ENCODE measurements around the gene AMPD3.
A peak's percentile ranks its signal among the peaks of the same experiment; 100 is the strongest.
"Not testable (repeated sequence)": the region's sequence is repeated elsewhere in the genome, so short reads cannot be mapped to it uniquely, and the experiment has no call there.

Gene AMPD3

DNA sequence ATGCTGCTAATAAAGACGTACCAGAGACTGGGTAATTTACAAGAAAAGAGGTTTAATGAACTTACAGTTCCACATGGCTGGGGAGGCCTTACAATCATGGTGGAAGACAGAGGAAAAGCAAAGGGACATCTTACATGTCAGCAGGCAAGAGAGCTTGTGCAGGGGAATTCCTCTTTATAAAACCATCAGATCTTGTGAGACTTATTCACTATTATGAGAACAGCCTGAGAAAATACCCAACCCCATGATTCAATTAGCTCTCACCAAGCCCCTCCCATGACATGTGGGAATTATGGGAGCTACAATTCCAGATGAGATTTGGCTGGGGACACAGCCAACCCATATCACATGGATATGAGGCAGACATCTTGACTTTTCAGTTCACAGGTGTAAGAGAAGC lies 18.4 kb upstream of the AMPD3 start:
- DNase-seq (ENCODE audit: low read depth in 4 of 4, low spot score in 1 of 4), result not testable (repeated sequence)

DNA sequence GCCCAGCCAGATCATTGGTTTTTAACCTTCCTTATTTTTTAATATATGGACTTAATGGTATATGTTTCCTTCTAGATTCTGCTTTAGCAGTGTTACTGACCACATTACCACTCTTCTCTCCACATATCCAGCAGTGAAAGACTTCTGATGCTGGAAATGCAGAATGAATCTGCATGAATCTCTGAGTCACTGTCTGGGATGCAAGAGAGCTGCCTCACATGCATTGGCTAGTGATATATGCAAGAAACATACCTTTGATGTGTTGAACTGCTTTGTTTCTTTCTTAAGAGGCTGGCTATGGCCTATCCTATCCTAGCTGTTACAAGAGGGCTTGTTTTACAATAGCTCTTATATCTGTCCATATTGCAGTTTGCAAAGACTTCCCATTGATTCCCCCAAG lies 16.6 kb upstream of the AMPD3 start:
- no peak for DNase-seq (ENCODE audit: low read depth in 4 of 4, low spot score in 1 of 4)

DNA sequence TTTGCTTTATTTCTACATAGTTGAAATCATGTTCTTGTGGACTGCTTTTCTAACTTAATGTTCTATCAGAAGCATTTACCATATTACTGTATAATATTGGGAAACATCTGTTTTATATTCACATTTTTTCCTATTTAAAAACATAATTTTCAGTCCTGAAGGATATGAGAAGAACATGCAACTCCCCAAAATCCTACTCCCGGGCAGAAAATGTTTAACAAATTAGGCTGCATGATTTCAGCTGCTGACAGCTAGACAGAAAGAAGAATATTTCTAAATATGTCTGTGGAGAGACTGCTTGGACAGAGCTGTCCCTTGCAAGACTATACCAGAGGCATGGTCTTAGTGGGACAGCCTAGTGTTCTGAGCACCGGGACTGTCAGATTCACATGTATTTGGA lies 15.7 kb upstream of the AMPD3 start:
- no peak for DNase-seq (ENCODE audit: low read depth in 4 of 4, low spot score in 1 of 4)

DNA sequence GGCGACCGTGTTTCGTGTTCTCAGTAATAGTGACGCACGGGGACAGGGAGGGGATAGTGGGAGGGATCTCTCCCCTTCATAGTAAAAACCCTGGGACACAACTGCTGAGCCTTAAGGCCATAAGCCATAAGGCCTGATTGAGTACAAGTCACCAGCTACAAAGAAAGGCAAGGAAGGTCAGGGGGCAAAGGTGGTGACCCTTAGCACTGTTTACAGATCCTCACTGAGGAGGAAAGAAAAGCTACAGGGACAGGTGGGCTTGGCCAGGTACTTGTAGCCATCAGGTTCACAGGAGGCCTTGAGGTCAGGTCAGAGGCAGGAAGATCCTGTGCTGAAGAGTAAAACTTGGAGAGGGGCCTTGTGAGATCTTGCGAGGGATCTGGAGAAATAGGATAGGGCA lies 15.1 kb upstream of the AMPD3 start:
- DNase-seq (ENCODE audit: low read depth in 4 of 4, low spot score in 1 of 4), result no peak

DNA sequence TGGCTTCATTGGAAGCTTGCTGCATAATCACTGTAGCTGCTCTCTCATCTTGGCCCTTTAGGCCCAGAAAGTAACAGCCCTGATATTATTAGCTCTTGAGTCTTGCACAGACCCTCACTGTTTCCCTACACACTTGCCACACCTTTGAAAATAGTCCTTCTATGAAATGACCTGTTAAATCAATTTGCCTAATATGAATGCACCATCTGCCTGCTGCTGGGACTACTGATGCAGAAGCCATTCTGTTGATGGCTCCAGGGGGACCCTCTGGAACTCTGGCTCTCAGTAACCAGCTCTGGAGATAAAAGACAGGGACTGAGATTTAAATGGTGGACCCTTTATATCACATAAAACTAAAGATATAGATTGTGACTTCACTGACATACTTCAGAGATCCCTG lies 14.7 kb upstream of the AMPD3 start:
- no peak for DNase-seq (ENCODE audit: low read depth in 4 of 4, low spot score in 1 of 4)

DNA sequence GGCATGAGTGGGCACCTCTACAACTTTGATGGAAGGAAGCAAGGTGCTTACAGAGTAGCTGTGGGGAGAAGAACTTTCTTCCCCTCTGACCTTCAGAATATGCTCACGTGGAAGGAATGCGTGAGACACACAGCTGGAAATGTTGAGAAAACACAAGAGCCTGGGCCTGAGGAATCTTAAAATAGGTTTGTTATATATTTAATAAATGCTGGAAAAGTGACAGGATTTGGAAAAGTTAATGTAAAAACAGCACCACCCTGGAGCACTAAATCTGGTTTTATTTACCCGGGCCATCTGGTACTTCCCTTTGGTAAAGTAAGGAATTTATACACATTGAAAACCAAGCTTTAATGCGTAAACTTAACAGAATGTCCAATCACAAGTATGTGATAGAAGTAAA lies 14.0 kb upstream of the AMPD3 start:
- DNase-seq (ENCODE audit: low read depth in 4 of 4, low spot score in 1 of 4), result no peak

DNA sequence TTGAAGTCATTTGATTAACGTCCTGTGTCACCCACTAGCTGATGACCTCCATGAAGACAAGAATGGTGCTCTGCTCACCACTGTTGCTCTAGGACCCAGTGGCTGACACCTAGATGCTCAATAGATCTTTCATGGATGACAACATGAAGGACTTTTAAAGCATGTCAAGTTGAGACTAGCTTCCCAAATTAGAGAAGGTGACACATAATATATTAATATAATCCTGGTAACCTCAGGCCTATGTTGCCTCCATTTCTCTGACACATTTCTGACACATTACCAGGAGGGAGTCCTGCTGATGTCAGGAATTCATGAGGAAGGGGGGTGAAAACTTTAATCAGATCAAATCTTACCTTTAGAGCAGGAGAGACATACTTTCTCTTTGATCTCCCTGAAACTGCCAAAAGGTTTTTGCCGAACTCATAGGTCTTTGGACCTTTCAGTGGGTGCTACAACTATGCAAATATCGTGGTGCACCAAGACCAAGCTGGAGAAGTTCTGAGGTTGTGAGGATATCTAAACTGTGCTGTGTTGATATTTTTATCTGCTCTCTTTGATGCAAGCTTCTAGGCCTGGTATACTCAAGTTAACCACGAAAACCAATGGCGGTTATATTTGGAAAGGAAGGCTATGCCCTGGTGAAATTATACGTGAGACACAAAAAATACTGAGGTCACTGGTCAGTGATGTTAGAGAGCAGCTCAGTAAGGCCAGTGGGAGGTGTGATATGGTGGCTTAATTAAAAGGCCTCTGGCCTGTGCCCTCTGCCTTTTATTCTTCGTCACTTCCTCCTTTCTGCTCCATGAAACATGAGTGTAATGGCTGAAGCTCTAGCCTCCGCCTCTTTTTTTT lies 13.2 kb upstream of the AMPD3 start:
- no peak for DNase-seq (ENCODE audit: low read depth in 4 of 4, low spot score in 1 of 4)

DNA sequence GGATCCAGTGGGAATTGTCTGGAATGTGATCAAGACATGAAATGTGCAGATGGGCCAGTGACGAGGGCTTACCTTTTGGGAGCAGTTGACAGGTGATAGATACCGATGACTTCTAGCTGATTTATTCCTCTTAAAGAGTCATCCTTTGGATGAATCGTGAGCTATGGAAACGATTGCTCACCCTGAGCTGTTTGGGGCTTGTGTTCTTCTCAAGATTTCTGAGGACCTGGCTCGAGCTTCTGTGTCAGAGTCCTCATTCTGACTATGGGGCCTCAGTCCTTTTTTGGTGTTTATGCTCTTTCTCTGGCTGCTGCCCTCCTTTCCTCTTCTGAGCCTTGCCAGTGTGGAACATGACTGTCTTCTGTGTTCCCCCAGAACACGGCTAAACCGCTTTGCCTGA lies 11.9 kb upstream of the AMPD3 start:
- DNase-seq (ENCODE audit: low read depth in 4 of 4, low spot score in 1 of 4), result no peak

DNA sequence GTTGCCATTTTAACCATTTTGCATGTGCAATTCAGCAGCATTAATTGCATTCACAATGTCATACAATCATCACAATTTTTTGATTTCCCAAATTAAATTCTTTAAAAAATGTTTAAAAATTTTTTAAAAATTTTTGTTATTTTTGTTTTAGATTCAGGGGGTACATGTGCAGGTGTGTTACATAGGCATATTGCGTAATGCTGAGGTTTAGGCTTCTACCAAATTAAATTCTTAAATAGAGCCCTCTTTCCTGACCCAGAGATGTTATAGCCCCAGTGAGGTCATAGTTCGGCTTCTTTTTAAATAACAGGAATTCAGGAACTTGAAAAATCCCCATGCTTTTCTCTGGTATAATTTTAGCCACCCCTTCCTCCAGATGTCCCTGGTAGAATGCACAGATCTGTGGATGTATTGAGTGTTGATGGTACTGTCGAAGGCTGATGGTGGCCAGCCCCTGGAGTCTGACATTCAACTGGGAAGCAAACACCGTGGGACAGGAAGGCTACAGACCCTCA lies 11.3 kb upstream of the AMPD3 start:
- DNase-seq (ENCODE audit: low read depth in 4 of 4, low spot score in 1 of 4), result no peak

DNA sequence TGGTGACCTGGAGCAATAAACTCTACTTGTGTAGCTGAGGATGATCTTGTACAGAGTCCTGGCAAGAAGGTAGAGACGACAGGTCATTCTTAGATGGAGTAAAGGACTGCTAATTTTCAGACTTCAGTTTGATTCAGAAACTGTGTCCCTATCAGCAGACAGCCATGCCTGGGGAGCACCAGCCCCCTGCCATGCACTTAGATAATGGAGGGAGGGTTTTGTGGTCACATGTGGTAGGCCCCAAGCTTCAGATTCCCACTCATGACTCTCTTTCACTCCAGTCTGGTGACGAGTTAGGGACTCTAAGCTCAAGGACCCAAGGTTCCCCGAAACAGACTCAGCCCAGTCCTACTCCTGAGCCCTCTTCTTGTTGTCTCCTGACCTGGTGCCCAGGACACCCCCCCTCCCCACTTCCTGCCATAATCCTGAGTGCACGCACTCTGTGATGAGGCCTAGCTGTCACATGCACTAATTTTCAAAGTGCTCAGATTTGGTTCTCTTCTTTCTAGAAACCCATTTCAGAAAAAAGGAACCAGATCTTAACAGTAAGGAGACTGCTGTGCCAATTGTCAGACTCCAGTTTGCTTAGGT lies 10.2 kb upstream of the AMPD3 start:
- DNase-seq (ENCODE audit: low read depth in 4 of 4, low spot score in 1 of 4), result no peak

DNA sequence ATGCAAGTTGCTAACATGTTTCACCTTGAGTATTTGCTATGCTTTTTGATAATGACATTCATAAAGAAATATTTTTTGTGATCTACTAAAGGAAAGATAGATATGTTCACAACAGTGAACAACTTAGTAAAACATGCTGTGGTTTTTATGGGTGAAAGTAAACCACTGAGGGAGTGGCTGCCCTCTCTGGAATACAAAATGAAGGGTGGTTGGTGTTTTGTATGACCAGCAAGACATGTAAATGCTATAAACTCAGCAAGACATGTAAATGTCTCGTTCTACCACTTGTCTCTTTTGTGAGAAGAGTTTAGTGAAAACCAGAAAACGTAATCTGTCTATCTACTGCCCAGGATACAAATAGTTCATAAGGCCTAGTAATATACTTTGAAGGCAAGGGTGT lies 7.6 kb upstream of the AMPD3 start:
- no peak for DNase-seq (ENCODE audit: low read depth in 4 of 4, low spot score in 1 of 4)

DNA sequence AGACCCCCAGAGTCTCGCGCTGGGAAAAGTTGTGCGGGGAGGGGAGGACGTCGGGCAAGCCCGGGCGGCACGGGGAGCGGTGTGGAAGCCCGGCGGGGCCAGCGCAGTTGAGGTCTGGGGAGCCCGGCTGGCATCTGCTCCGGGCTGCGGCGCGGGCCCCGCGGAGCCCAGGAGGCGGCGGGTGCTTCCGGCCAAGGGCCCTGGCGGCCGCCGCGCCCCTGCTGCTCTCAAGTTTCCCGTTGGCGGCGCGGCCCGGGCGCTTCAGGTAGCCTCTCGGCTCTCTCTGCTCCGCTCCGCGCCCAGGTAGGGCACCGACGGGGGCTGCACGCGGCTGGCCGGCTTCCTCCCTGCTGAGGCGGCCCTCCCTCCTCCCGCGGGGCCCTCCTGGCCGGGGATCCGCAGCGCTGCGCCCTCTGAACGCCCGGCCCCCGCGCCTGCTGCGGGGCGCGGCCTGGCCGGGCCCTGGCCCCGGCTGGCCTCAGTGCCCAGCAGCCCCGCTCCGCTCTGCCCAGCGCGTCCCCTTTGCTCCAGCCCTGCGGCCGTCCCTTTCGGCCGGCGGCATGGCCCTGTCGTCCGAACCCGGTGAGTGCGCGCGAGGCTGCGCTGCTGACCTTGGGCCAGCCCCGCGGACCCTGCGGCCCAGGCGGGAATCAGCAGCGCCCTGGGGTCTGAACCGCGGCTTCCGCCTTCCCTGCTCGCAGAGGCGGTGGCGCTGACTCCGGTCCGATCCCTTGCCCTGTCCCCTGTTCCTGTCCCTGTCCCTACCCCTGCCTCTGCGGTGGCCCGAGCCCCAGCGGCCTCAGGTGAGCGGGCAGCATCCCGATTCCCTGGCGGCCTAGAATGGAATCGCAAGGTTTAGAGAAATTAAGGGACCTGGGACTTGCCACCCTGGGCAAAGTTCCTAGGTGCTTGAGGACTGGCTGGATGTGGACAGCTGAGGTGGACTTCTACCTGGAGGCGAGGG lies 4.3 kb upstream of the AMPD3 start:
- peak in 1 of 4 experiments; percentile 24 for DNase-seq (ENCODE audit: low read depth in 4 of 4, low spot score in 1 of 4)

DNA sequence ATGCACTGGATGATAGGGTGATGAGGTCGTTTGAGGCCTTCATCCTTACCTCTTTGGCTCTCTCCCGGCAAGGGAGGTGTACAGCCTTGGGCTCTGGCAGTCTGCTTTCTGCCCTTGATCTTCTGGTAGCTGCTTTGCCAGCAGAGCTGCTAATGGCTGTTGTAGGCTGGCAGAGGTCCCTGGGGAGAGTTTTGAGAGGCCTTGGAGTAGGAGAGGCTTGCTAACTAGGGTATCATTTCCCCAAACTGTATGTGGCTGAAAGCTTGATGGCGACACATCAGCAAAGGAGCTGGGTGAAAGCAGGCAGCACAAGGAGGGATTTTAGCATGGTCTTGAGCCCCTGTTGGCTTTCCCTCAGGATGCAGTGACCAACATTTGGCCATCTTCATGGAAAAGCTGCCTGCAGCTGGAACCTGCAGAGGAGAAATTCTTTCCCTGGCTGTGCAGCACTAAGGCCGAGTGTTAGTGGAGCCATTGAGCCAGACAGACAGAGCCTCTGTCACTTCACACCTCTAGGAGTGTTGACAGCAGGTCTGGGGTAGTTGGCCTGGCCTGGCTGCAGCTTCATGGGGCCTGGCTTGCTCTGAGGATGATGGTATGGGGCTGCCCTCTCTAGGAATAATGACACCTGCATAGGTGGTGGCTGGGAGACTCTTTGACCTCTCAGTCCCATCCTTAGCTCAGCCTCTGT lies 3.5 kb upstream of the AMPD3 start:
- no peak for DNase-seq (ENCODE audit: low read depth in 4 of 4, low spot score in 1 of 4)

DNA sequence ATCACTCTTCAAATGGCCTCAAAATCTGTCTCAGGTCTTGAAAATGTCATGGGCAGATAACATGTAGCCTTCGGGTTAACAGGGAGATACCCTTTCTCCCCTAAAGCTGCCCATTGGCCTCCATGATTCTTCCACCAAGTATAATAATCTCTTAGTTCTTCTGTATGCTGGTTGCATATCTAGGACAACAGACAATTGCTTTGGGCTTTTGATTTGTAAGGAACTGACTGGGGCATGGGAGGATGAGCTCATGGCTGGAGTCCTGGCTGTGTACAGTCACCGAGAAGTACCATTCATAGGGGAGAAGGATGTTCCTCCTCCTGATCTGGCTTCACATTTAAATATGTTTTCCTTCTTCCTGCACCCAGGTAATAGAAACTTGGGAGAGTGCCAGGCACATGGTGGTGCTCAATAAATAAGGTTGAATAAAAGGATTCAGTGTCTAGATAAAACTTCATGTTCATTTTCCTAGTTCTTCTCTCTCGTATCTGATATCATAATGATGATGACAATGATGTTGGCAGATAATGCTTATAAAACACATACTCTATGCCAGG lies 2.8 kb upstream of the AMPD3 start:
- DNase-seq (ENCODE audit: low read depth in 4 of 4, low spot score in 1 of 4), result no peak

DNA sequence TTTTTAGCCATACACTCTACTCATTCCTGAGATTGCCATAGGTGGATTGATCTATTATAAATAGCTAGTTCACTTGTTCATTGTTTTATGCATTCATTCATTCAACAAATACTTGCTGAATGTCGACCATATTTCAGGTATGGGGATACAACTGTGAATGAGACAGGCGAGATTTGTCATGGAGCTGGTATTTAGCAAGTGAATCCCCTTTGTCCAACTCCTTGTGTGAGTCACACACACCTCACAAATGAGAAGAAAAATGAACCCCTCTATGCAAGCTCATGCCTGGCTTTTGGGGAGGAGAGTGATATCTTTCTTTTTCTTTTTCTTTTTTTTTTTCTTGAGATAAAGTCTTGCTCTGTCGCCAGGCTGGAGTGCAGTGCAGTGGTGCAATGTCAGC lies 1.8 kb upstream of the AMPD3 start:
- DNase-seq (ENCODE audit: low read depth in 4 of 4, low spot score in 1 of 4), result no peak

DNA sequence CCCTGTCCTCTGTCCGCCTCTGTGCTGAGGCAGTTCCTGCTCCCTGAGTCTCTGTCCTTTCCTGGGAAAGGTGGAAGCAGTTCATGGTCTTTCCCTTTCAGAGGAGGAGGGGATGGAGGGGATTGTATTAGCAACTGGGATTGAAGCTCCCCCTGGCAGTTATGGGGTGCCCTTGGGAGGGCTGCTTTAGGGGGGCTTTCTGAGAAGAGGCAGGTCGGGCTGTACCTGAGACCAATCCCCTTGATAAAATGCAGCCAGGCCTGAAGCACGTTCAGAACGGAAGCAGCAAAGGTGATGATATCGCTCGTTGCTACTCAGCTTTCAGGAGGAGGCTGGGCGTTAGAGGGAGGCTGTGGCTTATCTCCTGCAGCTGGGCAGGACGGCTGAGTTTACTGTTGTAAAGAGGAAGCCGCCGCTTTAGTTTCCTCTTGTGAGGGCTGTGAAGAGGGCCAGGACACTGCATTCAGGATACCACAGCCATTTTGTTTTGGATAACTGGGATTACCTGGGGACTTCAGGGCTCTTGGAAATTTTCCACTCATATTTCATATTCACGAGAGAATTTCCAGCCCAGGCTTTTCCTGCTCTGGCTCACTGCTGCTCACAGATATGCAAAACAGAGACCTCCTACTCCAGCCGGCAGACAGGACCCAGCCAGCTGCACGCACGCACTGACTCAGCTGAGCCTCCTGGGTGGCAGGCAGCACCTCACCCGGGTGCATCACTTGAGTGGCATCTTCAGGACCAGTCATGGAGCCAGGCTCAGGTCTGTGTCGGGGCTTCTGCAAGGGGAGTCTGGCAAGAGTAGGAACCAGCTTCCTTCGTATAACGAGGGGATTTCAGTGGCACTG lies 798 bp downstream of the AMPD3 start:
- peak in 3 of 4 experiments; percentile 56 to 74 (median 70) for DNase-seq (ENCODE audit: low read depth in 4 of 4, low spot score in 1 of 4)

DNA sequence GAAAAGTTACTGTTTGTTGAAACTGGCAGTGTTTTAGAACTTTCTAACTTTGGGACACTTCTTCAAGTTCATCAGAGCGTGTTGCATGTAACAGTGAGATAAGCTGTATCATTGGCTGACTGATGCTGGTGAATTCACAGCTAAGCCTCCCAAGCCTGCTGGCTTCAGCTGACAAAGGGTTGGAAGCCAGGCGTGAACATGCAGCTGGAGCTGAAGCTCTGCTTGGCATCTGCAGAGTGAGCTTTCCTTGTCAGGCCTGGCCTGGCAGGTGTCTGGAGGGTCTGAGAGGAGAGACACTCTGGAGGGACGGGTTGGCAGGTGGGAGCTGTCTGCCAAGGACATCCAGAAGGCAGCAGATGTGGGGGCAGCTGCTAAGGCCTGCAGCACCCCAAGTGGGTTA lies 1.5 kb downstream of the AMPD3 start:
- no peak for DNase-seq (ENCODE audit: low read depth in 4 of 4, low spot score in 1 of 4)

DNA sequence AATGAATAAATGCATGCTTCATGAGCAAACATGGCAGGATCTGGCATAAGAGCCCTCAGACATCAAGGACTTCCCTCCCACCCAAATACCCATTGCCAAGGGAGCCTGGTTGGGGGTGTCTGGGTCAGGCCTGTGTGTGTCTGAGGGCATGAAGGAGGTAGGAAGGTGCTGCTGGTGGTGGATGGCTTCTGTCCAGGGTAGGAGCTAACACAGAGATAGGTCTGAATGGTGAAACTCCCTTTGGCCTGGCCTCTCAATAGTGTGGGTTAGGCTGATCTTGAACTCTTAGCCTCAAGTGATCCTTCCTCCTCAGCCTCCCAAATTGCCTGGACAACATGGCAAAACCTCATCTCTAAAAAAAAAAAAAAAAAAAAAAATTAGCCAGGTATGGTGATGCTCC lies 2.8 kb downstream of the AMPD3 start:
- DNase-seq (ENCODE audit: low read depth in 4 of 4, low spot score in 1 of 4), result no peak

DNA sequence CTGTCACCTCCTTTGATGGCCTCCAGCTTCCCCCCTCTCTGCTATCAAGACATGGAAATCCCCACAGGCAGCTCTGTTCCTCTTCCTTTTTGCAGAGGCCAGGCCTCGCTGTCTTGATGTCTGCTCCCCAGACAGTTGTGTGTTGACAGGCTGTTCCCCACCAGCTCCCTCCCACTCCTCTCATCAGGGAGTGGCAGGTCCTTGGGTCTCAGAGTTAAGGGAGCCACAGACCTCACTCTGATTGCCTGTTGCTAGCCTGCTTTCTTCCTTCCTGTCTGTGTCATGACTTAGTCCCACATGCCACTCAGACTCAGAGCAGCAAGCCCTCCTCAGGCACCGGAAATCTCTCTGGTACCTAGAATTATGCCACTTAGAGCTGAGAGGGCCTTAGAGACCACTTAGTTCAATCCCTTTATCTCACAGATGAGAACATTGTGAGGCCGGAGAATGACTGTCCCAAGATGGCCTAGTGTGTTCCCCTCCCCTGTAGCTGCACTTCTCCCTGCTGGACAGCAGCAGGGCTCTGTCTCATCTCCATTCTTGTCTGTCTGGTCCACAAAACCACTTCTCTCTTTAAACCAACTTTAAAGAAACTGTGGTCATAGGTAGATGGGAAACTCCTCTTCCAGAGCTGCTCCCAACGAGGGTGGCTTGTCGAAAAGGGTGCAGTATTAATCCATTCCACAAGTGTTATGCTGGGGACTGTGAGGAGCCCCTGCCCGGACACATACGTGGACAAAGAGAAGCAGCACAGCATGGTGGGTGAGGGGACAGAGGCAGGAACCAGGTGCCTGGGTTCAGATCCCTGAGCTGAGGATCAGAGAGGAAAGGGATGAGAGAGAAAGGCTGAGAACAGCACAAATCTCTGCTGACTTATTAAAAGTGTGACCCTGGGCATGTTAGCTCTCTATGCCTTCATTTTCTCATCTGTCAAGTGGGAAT lies 4.2 kb downstream of the AMPD3 start:
- peak in 2 of 4 experiments; percentile 28 to 49 for DNase-seq (ENCODE audit: low read depth in 4 of 4, low spot score in 1 of 4)

All from stimulated activated CD4-positive, alpha-beta T cell treated with anti-CD3 and anti-CD28 coated beads, Interleukin-1b, Interleukin-23, amount 100 ng/mL, for 24 hours (primary cell).